Neural crest cell (in vitro differentiated cells): Measurements from ENCODE around the gene CHKA. TPM values are rescaled to one million over a fixed set of nuclear protein-coding genes. Genes with fewer than 3 reads are reported as not detected.
A peak's percentile ranks its signal among the peaks of the same experiment; 100 is the strongest.

ENCODE experiments used
- DNase-seq: peaks from one replicate; pipeline ENCODE4 v3.0.0; 2021; ENCODE audit warnings: low read depth, mixed read lengths, low spot score
- H3K27ac Mint-ChIP-seq: one replicate; pipeline ENCODE4 v1.8.0; 2021; ENCODE audit warnings: mild to moderate bottlenecking, mixed read lengths; ENCODE audit not compliant: unreplicated experiment
- H3K27me3 Mint-ChIP-seq: 2 replicates; pipeline ENCODE4 v1.8.0; 2021; ENCODE audit warnings: low read depth, mild to moderate bottlenecking, mixed read lengths
- H3K36me3 Mint-ChIP-seq: 2 replicates; pipeline ENCODE4 v1.8.0; 2021; ENCODE audit warnings: low read depth, mild to moderate bottlenecking, mixed read lengths
- H3K4me1 Mint-ChIP-seq: 2 replicates; pipeline ENCODE4 v1.8.0; 2021; ENCODE audit warnings: mixed read lengths
- H3K4me3 Mint-ChIP-seq: one replicate; pipeline ENCODE4 v1.8.0; 2021; ENCODE audit warnings: mild to moderate bottlenecking, mixed read lengths
- H3K9me3 Mint-ChIP-seq: 2 replicates; pipeline ENCODE4 v1.8.0; 2021; ENCODE audit warnings: mixed read lengths
- CTCF ChIP-seq: fragments of 200-600 bp; sonication (generic); conservative IDR thresholded peaks from 2 replicates; pipeline ENCODE4 v1.5.0; 2021; ENCODE audit warnings: antibody characterized with exemption, mild to moderate bottlenecking
- total RNA-seq: library from RNA; stranded (reverse); gene quantifications from 2 replicates; pipeline ENCODE4 v1.2.1, GENCODE V29; 2021

Gene CHKA
- total RNA-seq, 1 donor from 2014 or later: 44.2 TPM

GRCh38 chr11:68056317-68057285 lies 64.6 kb downstream of the CHKA start:
- no peaks in the 10 kb centered on the region for H3K9me3 Mint-ChIP-seq

GRCh38 chr11:68053981-68054812 lies 67.0 kb downstream of the CHKA start:
- peaks cover 4% of the 10 kb centered on the region for H3K4me1 Mint-ChIP-seq
- peaks cover 8% of the 10 kb centered on the region for H3K36me3 Mint-ChIP-seq
- H3K27me3 Mint-ChIP-seq: no peaks in the 10 kb centered on the region
- no peak overlapping the region for H3K4me3 Mint-ChIP-seq
- no peak for DNase-seq
- no peak overlapping the region for H3K27ac Mint-ChIP-seq
- H3K9me3 Mint-ChIP-seq: no peaks in the 10 kb centered on the region
- TF ChIP-seq CTCF: no peak

More at GRCh38 chr11:68056317-68057285, 64.6 kb downstream of the CHKA start:
- H3K4me1 Mint-ChIP-seq: peaks cover 4% of the 10 kb centered on the region
- H3K27ac Mint-ChIP-seq: peak overlapping the region; percentile 75
- no peak overlapping the region for H3K4me3 Mint-ChIP-seq
- TF ChIP-seq CTCF: no peak
- DNase-seq: no peak
- no peaks in the 10 kb centered on the region for H3K27me3 Mint-ChIP-seq
- H3K36me3 Mint-ChIP-seq: peaks cover 19% of the 10 kb centered on the region

- no peak for TF ChIP-seq CTCF
- peaks cover 4% of the 10 kb centered on the region for H3K4me1 Mint-ChIP-seq
- peaks cover 2% of the 10 kb centered on the region for H3K36me3 Mint-ChIP-seq
- H3K9me3 Mint-ChIP-seq: no peaks in the 10 kb centered on the region
- H3K27ac Mint-ChIP-seq: no peak overlapping the region
- H3K27me3 Mint-ChIP-seq: no peaks in the 10 kb centered on the region
- H3K4me3 Mint-ChIP-seq: no peak overlapping the region
- no peak for DNase-seq
Observed at GRCh38 chr11:68053117-68053516, 68.1 kb downstream of the CHKA start.

GRCh38 chr11:68052137-68052873 lies 68.9 kb downstream of the CHKA start:
- Mint-ChIP-seq H3K9me3 (no peaks in the 10 kb centered on the region), H3K27me3 (no peaks in the 10 kb centered on the region), H3K36me3 (no peaks in the 10 kb centered on the region), H3K4me3 (no peak overlapping the region), H3K4me1 (peaks cover 4% of the 10 kb centered on the region), H3K27ac (no peak overlapping the region)
- TF ChIP-seq CTCF: no peak
- no peak for DNase-seq
